CD4-positive, alpha-beta T cell treated with Interleukin-15 for 1 hour (primary cell): Measurements from ENCODE around the gene UBE2Q1.
"Not testable (repeated sequence)": the region's sequence is repeated elsewhere in the genome, so short reads cannot be mapped to it uniquely, and the experiment has no call there.

Experiments
- DNase-seq: peaks from one replicate; pipeline ENCODE4 v3.0.0-alpha.2; 2020

UBE2Q1 gene

GRCh38 chr1:154549202-154549770 is 9.2 kb downstream of the UBE2Q1 start:
- no peak for DNase-seq

DNA sequence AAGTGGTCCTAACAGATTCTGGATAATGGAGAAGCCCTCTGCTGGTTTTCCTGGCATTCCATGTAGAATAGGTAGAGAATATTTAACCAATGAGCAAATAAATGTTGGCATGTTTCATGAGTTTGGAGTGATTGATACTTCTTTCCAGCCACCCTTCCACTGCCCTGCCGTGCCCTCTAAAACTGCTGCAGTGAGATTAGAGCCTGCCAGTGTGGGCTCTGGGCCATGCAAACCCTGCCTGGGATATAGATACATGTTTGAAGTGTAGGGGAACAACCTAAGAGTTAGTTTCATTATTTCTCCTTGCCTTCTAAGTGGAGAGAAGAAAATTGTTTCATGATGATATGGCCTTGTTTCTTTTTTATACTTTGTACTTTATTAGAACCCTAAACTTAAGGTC is 10.4 kb downstream of the UBE2Q1 start:
- no peak for DNase-seq

DNA sequence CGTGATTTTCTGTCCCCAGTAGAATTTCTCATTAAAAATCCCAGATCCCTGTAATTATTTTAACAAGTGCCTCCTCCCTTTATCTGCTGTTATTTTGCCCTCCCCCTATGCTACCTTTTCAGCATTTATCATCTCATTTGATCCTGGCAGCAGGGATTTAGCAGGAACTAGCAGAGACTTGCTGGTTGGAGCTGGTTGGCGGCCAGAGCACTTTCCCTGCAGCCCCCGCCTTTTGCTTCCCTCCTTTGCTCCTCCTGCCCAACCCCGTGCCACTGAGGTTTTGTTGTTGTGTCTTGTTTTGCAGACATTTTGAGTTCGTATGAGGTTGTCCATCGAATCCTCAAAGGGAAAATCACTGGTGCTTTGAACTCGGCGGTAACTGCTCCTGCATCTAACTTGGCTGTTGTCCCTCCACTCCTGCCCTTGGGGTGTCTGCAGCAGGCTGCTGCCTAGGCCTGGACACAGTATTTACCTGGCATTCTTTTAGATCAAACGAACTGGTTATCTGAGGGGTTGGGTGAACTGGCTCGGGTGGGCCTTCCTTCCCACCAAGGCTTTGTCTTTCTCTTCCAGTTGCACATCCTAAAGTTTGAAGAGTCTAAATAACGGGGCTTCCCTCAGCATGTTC is 11.2 kb downstream of the UBE2Q1 start:
- DNase-seq = no peak

DNA sequence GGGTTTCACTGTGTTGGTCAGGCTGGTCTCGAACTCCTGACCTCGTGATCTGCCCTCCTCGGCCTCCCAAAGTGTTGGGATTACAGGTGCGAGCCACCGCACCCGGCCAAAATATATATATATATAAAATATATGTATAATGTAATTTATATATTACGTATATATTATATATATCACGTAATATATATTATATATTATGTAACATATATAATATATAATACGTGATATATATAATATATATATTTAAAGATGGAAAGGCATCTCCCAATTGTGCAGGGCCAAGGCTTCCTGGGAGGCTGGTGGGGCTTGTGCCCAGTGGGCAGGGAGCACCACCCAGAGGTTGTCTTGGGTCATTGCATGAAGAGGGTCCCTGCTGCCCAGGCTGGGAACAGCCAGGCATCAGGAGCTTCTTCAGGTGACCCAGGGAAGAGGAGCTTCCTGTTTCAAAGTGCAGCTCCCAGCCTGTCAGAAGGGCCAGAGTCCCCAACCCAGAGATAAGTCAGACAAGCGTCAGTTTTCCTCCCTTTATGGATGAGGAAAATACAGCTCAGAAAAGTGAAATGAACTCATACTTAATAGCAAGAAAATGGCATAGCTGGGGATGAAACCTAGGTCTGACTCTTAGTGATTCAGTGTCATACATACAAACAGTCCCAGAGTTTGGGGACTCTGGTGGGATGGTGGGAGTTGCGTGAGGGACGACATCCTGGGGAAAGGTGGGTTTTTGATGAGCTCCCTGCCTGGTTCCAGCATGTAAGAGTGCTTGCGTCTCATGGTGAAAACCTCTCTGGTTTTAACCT is 12.0 kb downstream of the UBE2Q1 start:
- peak; percentile 44 for DNase-seq

GRCh38 chr1:154541231-154541630 is 17.2 kb downstream of the UBE2Q1 start:
- no peak for DNase-seq

DNA sequence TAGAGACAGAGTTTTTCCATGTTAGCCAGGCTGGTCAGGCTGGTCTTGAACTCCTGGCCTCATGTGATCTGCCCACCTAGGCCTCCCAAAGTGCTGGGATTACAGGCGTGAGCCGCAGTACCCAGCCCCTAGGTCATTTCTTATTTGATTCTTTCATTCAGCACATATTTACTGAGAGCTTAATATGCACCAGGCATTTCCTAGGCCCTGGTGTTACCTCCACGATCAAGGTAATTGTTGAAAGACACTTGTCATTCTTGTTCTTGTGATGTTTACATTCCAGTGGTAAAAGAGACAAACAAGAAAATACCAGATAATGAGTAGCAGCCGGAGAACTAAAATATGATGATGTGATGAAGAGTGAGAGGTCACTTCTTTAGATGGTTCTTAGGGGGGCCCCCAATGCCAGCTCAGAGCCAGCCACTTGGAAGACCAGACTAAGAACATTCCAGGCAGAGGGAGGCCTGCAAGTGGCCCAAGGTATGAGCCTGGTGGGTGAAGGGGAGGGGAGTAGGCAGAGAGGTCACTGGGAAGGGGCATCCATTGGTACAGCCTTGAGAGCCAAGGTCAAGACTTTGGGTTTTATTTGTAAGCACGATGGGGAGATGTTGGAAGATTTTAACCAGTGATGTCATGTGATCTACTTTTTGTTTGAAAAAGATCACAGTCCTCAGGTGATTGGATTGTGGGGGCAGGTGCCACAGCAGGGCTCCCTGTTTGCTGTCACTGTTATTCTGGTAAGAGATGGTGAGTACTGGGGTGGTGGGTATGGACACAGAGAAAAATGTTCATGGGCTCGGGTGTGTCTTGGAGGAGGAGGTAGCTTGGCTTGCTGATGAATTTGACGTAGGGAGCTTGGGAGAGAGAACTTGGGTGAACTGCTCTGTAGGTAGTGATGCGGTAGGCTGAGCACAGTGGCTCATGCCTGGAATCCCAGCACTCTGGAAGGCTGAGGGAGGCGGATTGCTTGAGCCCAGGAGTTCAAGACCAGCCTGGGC is 18.7 kb downstream of the UBE2Q1 start:
- DNase-seq = no peak

GRCh38 chr1:154536570-154536969 is 21.9 kb downstream of the UBE2Q1 start:
- DNase-seq = no peak

DNA sequence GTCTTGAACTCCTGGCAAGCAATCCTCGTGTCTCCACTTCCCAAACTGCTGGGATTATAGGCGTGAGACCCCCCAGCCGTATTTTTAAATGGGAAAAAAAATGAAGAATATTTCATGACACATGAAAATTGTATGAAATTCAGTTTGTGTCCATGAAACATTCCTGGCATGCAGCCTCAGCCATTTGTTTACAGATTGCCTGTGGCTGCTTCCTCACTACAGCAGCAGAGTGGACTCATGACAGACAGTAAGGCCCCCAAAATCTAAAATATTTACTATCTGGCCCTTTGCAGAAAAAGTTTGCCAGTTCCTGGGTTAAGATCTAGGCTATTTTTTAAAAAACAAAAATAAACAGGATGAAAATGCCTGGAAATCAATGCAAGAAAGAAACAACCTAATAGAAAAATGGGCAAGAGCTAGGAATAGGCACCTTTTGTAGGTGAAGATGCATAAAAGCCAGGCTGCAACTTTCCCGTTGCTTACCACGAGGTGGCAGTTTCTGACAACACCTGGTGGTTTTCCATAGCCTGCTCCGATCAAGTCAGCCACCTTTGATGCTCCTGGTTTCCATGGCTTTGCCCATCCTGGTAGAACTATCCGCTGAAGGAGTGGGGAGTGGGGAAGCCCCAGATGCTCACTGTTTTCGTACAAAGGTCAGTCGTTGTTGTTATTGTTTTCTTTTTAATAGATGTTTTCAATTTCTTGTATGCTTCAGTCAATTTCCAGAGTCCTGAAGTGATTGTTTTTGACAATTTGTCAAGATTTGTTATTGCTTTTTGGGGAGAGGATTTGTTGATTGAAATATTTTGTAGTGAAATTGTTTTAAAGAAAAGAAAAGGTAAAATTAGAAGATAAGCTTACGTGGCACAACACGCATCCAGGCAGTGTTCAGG is 24.3 kb downstream of the UBE2Q1 start:
- DNase-seq = no peak

DNA sequence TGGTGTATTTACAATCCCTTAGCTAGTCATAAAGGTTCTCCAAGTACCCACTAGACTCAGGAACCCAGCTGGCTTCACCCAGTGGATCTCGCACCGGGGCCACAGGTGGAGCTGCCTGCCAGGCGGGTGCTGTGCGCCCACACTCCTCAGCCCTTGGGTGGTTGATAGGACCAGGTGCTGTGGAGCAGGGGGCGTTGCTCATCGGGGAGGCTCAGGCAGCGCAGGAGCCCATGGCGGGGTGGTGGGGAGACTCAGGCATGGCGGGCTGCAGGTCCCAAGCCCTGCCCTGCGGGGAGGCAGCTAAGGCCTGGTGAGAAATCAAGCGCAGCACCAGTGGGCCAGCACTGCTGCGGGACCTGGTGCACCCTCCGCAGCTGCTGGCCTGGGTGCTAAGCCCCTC is 26.5 kb downstream of the UBE2Q1 start:
- not testable (repeated sequence) for DNase-seq

GRCh38 chr1:154529308-154529707 is 29.2 kb downstream of the UBE2Q1 start:
- no peak for DNase-seq

DNA sequence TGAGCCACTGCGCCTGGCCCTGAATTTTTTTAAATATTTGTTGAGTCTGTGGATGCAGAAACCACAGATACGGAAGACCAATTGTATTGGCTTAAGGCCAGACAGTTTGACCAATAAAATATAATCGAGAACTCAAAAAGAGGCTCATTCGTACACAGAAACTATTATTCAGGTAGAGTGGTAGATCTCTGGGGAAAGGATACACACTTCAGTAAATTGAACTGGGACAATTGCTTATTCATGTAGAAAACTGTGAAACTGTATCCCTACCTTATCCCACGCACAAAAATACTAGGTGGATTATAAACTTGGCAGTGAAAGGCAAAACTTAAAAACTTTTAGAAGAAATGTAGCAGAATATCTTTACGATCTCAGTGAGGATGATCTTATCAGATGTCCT is 31.3 kb downstream of the UBE2Q1 start:
- DNase-seq = no peak

GRCh38 chr1:154524881-154525280 is 33.6 kb downstream of the UBE2Q1 start:
- no peak for DNase-seq

DNA sequence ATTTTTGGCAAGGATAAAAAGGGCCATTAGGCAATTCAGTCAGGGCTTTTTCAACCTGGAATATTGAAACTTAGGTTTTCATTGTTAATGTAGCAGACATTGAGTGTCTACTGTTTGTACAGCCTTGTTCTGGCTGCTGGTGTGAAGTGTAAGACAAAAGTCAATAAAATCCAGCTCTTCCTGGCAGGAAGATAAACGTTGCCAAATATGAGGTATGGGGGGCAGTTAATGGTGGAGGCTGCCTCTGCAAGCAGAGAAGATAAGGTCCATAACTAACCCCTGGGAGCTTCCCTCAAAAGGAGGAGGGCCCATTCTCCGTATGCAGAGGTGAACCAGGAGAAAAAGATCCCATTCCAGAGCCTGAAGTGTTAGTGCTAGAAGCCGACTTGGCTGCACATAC is 36.8 kb downstream of the UBE2Q1 start:
- no peak for DNase-seq

DNA sequence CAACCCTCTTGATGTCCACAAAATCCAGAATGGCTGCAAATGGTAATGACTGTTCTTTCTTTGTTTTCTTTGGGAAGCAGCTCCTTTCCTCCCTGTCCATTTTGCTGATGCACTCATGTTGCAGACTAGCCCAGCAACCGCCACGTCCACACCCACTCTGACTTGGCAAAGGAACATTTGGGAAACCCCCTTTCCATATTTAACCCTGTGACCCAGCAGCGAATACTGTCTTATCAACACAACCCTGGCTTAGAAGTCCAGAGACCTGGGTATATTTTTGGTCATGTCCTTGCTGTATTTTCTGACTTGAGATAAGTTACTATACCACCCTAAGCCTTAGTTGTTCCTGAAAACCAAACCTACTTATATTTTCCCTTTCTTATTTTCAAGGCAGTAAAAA is 38.1 kb downstream of the UBE2Q1 start:
- DNase-seq = no peak

GRCh38 chr1:154519591-154519991 is 38.9 kb downstream of the UBE2Q1 start:
- DNase-seq = no peak

DNA sequence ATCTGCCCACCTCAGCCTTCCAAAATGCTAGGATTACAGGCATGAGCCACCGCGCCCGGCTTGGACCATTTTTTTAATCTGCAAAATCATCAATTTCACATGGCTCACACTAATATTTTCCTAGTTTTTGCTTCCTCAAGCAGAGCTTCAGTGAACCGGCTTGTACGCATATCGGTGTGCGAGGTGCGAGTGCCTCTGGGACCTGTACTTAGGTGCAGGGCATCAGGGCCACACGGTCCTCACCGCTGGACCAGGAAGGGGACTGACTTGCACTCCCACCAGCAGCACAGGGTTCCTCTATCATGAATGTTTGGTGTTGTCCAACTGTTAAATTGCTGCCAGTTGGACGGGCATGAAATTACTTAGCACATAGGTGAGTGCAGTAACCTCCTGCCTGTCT is 40.8 kb downstream of the UBE2Q1 start:
- DNase-seq = no peak

DNA sequence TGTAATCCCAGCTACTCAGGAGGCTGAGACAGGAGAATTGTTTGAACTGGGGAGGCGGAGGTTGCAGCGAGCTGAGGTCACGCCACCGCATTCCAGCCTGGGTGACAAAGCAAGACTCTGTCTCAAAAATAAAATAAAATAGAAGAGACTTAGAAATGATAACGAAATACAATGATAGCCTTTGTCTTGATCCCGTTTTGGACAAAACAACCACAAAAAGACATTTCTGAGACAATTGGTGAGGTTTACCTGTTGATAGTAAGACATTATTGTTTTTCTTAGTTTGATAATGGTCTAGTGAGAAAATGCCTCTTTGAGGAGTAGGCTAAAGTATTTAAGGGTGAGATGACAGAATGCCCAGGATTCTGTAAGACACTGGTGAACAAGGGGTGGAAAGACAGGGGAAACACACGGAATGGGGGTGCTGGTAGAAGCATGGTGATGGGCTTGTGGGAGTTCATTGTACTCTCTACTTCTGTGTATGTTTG is 44.4 kb downstream of the UBE2Q1 start:
- no peak for DNase-seq

DNA sequence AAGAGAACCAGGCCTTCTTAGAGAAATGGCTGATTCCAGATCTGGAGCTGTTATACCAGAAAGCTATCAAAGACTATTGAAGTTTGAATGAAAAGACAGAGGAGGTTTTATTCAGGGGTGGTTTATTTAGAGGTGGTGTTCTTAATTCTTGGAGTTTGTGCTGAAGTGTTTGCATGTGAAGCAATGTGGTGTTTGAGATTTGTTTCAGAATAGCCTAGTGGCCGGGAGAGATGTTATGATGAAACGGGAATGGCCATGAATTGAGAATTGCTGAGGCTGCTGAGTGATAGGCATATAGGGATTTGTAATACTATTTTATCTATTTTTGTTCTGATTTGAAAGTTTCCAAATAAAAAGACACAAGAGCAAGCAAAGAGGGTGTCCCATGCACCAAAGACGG is 45.7 kb downstream of the UBE2Q1 start:
- DNase-seq = no peak

- DNase-seq = no peak
These were observed 54.6 kb downstream of the UBE2Q1 start for GRCh38 chr1:154503898-154504297.

DNA sequence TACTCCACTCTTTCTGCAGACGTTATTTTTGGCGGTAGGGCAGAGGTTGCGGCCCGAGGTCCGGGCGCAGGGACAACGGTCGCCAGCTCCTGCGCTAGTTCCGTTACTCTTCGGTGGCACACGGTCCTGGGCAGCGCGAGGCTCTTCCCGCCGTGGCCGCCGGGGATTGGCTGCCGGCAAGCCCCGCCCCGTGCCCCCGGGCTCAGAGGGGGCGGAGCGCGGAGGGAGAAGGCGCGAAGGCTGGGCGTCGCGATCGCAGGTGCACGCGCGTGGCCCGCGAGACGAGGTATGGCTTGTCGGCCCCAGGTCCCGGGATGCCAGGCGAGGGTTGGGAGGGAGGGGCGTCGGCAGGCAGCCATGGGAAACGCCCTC is 55.7 kb downstream of the UBE2Q1 start:
- DNase-seq = no peak

GRCh38 chr1:154502066-154502743 is 56.3 kb downstream of the UBE2Q1 start, which contains the start of the genes SHE and TDRD10:
TSS of gene SHE (minus strand) at chr1:154502412. CDS start at chr1:154502026, 386 bp downstream.
TSS of gene TDRD10 (plus strand) at chr1:154502219. CDS start at chr1:154506904, 4,685 bp downstream.
- no peak for DNase-seq
